ENCODE measurements around the gene TBC1D5.

Gene TBC1D5

DNA sequence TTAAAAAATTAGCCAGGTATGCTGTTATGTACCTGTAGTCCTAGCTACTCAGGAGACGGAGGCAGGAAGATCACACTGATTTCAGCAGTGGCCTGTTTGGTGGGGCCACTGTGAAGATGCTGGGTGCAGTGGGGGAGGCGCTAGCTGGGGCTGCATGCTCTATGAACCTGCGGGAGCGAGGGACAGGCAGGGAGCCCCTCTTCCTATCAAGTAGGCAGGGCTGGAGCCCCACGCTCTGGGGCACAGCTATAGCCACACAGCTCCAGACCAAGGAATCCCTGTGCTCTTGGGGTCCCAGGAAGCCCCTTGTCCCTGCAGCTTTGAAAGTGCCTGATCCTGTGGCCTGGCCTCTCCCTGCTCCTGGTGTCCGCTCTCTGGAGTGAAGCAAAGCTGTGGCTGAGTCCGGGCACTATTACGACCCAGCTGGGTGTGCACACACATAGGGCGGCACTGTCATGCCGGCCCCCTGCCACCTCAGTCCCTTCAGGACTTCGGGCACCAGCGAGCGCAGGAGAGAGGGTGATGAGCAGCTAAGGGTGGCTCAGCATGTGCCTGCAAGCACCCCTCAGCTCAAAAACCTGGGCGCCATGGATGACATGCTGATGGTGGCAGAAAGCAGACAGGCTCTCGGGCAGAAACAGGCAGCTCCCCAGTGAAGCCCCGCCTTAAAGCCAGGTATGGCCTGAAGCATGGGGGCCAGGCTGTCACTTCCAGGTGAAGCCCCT lies 262.6 kb downstream of the TBC1D5 start:
- no peak for DNase-seq (ENCODE audit: low read depth in 2 of 2)

DNA sequence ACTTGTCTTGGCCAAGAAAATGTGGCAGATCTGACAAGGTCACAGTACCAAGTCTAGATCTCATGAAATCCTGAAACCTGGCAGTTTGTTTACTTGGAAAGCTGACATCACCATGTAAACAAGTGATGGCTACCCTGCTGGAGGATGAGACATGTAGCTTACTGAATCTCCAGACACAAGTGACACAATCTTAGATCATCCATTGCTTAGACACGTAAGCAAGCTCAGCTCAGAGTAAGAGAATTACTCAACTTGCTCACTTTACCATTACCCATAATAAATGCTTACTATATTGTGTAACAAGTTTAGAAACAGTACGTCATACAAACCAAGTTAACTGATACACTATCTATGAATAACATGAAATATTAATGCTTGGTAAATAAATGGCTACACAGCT lies 263.8 kb downstream of the TBC1D5 start:
- DNase-seq (ENCODE audit: low read depth in 2 of 2), result no peak

DNA sequence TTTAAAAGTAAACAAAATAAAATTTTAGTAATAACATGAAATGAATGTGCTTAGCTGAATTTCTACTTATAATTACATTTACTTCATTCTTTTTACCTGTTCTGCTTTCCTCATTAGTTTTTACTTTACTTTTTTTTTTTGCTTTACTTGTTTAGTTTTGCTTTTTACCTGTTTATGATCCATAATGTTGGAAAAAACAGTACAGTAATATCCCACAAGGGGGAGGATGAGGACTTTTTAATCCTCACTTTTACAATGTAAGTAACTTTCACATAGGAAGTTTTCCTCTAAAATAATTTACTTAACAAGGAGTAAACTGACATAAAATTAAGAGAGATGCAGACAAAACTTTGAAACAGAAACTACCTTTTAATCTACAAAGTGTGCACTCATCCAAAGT lies 268.7 kb downstream of the TBC1D5 start:
- DNase-seq (ENCODE audit: low read depth in 2 of 2), result no peak

DNA sequence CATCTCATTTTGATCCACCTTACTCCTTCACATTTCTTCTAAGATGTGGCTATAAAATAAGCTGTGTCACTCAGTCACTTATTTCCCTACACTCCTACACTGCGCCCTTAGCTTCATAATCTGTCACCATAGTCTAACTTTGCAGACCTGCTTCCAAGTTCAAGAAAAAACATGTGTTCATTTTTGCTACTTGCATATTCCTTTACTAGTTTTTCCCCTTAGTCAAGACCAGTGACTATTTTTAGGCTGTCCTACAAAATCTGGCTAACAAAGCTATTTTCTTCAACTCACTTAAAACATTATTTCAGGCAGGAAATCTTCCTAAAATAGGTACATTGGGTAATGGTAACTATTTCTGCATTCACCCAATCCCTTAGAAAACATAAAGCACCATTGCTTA lies 272.5 kb downstream of the TBC1D5 start:
- no peak for DNase-seq (ENCODE audit: low read depth in 2 of 2)

DNA sequence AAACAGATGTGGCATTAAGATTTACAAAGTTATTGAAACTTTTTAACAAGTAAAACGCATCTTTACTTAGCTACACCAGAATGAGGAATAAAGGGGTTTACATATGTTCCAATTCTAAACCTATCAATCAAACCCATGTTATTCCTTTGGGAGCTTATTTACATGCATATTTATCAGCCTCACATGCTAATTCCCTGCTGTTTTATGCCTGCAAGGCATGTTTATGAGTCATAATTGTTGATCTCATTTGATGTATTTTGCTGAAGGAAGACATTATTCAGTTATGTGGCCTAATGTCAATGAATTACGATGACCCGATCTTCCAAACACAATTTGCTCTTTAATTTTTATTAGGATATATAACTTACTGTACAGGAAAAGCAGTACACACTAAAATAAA lies 272.9 kb downstream of the TBC1D5 start:
- DNase-seq (ENCODE audit: low read depth in 2 of 2), result no peak

DNA sequence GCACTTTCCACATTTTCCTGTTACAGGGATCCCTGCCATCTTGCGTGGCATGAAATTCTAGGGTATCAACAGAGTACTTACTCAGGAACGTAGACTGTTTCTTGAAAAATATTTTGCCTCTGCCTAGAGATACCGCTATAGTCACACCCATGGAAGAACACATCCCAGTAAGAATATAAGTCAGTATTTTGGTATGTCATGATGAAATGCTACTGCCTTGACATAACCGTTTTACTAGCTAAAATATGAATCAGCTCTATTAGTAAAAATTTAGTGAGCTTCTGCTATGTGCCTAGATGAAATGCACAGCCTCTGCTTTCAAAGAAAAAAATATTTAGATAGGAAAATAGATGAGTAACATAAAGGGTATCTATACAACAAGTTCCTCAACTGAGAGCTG lies 276.4 kb downstream of the TBC1D5 start:
- DNase-seq (ENCODE audit: low read depth in 2 of 2), result no peak

DNA sequence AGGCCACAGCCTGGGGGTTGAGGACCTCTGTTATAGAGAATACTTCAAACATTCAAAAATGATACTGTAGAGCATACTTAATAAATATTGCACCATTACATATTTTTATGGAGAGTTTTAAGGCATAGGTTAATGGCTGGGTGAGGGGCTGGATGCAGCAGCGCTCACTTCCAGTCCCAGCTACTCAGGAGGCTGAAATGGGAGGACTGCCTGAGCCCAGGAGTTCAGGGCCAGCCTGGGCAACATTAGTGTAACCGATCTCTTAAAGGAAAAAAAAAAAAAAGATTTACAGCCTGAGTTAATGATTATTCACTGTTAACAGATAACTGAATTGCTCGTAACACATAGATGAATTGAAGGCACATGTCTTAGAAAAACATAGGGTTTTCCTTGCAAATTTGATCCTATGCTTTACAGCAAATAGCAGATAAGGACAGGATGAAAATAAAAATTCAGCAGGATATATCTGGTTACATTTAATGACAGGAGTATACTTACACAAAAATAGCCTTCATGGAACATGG lies 282.9 kb downstream of the TBC1D5 start:
- no peak for DNase-seq (ENCODE audit: low read depth in 2 of 2)

DNA sequence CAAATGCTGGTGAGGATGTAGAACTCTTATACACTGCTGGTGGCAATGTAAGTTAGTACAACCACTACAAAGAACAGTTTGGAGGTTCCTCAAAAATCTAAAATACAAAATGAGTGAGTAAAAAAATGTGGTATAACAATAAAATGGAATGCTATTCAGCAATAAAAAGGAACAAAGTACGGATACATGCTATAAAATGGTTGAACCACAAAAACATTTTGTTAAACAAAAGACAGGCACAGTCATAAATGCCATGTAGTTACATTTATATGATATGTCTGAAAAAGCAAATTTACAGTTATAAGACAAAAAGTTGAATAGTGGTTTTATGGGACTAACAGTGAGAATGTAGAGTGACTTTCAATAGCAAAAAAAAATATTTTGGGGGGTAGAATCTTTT lies 285.8 kb downstream of the TBC1D5 start:
- DNase-seq (ENCODE audit: low read depth in 2 of 2), result no peak

DNA sequence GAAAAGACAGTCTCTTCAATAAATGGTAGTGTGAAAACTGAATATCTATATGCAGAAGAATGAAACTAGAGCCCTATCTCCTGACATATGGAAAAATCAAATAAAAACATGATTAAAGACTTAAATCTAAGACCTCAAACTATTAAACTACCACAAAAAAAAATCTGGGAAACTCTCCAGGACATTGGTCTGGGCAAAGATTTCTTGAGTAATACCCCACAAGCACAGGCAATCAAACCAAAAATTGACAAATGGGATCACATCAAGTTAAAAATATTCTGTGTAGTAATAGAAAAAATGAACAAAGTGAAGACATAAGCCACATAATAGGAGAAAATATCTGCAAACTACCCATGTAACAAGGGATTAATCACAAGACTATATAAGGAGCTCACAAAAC lies 286.4 kb downstream of the TBC1D5 start:
- DNase-seq (ENCODE audit: low read depth in 2 of 2), result no peak

DNA sequence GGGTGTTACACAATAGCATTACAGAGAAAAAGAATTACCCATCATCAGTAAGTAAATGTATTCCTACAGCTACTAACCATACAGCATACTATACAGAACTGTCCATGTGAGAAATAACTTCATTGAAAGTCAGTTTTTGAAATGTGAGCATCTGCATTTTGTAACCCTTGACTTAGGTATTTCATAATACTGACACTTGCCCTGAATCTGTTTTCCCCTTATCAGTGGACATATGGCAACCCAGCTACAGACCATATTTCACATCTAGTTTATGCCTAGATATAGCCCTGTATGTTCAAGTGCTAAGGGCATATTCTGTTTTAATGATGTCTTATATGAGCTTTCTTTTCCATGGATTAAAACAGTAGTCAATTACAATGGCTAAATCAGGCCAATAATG lies 297.6 kb downstream of the TBC1D5 start:
- DNase-seq (ENCODE audit: low read depth in 2 of 2), result no peak

DNA sequence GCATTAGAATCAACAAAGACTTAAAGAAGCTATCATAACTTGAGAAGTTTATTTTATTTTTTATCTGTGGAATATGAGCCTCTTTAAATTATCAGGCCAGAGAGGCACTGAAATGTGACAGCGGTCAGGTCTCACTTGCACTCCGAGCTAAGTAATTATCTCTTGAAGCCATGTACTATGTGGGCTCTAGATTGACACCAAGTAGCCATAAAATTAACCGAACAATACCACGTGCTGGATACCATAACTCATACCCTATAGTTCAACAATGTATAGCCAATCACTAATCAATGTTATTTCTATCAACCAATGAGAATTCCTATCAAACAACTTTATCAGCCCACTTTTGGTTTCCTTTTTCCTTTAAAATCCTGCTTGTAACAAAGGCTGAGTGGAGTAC lies 299.3 kb downstream of the TBC1D5 start:
- DNase-seq (ENCODE audit: low read depth in 2 of 2), result no peak

DNA sequence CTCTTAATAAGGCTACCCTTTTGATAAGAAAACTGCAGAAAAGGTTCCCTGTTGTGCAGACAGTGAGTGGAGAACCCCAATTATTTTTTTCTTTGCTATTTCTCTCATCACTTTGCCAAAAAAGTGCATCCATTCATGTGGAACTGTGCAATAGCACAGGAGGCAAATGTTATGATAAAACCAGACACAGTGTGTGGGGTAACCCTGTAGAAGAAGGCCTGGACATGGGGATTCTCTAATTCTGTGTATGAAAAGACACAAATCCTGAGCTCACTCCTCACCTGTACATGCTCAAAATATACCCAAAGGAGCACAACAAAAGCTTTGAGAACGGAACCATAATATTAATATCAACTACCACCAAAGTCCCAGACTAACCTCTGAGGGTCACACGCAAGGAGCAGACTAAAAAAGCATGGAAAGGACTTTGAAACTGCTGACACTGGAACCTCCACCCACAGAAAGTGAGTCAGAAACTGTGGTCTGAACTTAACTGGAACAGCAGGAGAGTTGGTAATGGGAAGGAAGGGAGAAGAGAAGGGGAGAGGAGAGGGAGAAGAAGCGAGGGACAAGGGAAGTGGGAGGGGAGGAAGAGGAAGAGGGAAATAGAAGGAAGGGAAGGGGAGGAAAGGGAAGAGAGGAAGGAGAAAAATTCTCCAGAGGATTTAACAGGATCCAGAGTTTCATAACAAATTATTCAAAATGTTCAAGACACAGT lies 299.9 kb downstream of the TBC1D5 start:
- no peak for DNase-seq (ENCODE audit: low read depth in 2 of 2)

DNA sequence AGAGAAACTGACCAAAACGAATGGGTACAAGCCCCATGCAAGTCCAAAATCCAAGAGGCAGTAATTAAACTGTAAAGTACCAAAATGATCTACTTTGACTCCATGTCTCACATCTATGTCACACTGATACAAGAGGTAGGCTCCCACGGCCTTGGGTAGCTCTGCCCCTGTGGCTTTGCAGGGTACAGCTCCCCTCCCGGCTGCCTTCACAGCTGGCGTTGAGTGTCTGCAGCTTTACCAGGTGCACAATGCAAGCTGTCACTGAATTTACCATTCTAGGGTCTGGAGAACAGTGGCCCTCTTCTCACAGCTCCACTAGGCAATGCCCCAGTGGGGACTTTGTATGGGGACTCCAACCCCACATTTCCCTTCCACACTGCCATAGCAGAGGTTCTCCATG lies 308.6 kb downstream of the TBC1D5 start:
- no peak for DNase-seq (ENCODE audit: low read depth in 2 of 2)

DNA sequence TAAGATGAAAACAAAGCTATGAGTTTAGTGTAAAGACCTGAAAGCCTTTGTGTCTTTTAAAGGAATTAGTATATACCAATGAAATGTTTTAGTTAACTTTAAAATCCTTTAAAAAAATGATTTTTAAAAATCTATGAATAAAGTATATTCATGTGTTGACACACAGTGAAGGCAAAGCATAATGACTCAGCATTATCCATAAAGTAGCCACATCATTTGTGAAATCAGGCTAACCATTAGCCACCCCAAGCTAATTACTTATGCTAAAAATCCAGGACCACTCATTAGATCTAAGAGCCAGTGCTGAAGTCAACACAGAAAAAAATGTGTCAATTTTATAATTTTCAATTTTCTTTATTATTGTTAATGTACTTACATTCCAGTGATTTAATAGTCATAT lies 310.2 kb downstream of the TBC1D5 start:
- DNase-seq (ENCODE audit: low read depth in 2 of 2), result no peak

DNA sequence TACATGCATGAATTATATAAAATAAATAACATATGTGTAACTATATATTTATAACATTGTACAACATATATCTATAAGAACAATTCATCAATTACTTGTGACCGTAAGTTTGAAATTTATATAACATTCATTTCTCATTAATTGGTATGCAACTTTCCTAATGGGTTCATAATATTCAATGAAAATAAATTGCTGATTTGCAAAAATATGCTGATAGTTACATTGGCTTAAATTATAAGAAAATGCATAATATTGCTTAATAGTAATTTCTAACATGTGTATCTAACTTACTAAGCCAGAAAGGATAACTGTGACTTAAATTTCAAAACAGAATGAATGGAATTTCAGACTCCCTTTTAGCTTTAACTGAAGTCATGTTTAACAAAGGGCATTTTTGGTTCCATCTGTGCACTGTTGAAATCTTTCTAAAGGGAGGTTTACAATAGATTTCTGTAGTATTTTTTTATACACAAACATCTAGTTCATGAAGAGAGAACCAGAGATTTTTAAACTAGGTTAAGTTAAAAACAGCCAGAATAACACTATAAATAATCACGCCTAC lies 310.9 kb downstream of the TBC1D5 start:
- DNase-seq (ENCODE audit: low read depth in 2 of 2), result no peak

DNA sequence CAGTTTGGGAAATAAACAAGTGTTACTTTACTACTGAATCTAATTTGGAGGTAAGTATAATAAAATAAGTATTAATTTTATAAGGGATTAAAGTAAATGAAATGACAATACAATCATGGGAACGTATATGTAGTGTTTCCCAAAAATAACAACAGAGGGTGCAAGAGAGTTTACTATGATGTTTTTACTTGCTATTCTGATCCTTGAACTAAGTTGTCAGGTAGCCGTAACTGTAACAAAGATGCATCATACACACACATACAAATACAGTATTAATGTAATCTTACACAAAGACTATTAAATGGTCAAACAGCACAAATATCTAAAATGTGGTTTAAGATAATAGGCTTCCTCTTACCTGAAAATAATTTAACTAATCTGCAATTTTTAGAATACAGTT lies 311.4 kb downstream of the TBC1D5 start:
- DNase-seq (ENCODE audit: low read depth in 2 of 2), result no peak

DNA sequence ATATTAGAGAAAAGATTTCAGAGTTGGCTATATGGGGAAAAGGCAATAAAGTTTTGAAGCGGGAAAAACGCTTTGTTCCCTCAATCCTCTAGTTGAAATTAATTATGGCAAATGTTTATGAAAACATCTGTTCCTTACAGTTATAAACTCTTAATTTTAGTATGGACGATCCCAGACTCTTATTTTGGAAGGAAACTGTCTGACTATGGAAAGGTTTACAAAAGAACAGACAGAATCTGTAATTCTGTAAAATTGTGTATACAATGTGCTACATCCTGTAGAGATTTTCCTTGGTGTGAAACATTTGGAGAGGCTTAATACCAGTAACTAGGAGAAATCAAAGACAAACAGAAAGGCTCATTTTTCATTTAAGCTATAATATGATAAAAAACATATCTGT lies 311.8 kb downstream of the TBC1D5 start:
- no peak for DNase-seq (ENCODE audit: low read depth in 2 of 2)

DNA sequence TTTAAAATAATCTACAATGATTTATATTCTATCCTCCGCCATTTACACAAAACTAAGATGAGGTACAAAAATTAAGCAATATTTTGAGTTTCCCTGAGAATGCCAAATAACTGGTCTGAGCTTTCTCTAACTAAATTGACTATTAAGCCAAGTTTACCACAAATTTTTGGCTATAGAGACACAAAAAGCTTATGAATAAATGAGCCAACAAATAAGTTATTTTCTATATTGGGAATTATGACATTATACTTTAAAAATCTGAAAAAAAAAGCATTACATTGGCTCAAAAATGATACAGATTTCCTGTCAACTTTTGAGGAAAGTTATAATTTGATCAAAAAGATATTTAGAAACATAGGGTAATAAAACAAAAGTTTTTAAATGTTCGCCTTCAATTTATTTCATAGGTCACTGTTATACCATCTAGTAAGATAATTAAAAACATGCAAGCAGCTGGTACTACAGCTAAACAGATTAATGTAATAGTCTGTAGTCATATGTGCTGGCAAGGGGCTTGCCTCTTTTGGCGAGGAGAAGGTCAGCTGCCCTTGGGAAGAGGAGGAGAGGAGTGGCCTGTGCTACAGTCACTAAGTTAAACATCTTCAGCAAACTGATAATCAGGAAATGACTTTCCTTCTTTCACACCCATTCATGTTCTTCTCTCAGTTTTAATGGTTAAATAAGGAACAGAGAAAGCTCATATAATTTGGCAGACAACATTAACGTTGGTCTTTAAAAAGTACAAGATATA lies 318.5 kb downstream of the TBC1D5 start:
- DNase-seq (ENCODE audit: low read depth in 2 of 2), result no peak

DNA sequence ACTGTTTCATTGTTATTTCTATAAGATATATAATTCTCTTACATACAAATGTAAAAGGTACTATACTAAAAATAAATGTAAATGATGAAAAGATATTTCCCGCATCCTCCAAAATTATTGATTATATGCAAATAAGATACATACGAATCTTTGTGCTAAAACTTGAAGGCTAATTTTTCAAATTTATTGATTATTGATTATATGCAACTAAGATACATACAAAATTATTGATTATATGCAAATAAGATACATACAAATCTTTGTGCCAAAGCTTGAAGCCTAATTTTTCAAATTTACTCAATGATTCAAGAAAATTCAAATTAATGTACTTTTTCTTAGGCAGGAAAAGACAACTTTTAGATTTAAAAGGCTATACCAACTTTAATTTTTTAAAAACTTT lies 319.8 kb downstream of the TBC1D5 start:
- DNase-seq (ENCODE audit: low read depth in 2 of 2), result no peak

DNA sequence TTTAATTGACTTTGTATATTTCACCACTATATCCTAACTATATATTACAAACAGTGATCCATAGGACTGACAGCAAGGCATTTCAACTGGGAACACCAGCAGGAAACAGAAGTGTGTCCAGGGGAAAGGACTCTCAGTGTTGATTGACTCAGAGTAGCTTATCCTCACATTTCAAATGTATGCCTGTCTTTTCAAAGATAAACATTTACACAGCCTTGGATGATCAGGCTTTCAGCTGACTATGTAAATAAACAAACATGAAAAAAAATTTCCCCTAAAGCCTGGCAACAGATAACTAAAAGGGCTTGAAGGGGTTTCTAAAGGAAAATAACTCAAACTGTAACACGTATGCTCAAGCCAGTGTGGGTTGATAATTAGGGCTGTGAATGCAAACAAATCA lies 321.8 kb downstream of the TBC1D5 start:
- DNase-seq (ENCODE audit: low read depth in 2 of 2), result no peak

DNA sequence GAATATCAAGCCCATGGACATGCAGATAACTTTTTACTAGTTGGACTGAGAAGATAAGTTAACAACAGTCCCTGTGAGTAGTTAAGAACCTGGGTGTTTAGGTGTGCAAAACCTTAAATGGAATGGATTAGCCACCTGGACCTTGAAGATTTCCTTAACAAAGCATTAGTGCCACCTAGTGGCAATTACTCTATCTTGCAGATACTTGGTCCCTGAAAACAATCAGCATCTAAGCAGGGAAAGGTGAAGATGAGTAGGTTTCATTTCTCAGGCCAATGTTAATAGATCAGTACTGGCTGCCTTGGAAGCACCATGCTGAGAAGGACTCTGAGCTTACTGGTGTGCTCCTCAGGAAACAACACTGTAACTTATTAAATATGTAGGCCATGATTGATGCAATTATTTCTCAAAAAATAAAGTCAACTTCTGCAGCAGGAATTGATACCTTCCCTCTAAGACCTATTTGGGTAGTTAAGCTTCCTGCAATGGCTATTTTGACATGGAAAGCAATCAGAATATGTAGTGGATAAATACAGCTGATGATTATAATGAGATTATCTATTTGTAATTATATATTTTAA lies 329.4 kb downstream of the TBC1D5 start:
- DNase-seq (ENCODE audit: low read depth in 2 of 2), result no peak
